ENCODE measurements around the gene MBOAT2. TPM values are rescaled to one million over a fixed set of nuclear protein-coding genes. Genes with fewer than 3 reads are reported as not detected.

Gene MBOAT2
- total RNA-seq, 3 donors from 2014 or later (not counting 1 experiment from before 2014, with no cell fraction given), result 2.9 to 18.4 (median 4.2) TPM

GRCh38 chr2:9003366-9003615 lies 193 bp downstream of the MBOAT2 start:
- no peak for TF ChIP-seq CTCF (IDR thresholded peaks at IDR 0.05)
- WGBS (ENCODE audit: insufficient coverage), result under 1% methylated on average over 25 of the region's 25 CpGs
- Mint-ChIP-seq H3K36me3 (no peaks in the 10 kb centered on the region), H3K9me3 (no peaks in the 10 kb centered on the region), H3K4me3 (no peak overlapping the region), H3K27me3 (ENCODE audit: low read depth in 2 of 2) (peaks cover 0 to 6% of the 10 kb centered on the region in 2 donors), H3K27ac (no peak overlapping the region), H3K4me1 (peaks cover 7 to 16% of the 10 kb centered on the region in 2 donors)
- DNase-seq, result no peak
- no peaks in the 10 kb centered on the region for H3K27me3 ChIP-seq (ENCODE audit: control insufficient read depth, insufficient read depth, low read length)
- no peak for ATAC-seq
- H3K9me3 ChIP-seq (ENCODE audit: control insufficient read depth, insufficient read depth, low read length), result no peaks in the 10 kb centered on the region
- peaks cover 14% of the 10 kb centered on the region for H3K4me1 ChIP-seq (ENCODE audit: control insufficient read depth, insufficient read depth, low read length)
- no peak overlapping the region for H3K27ac ChIP-seq (ENCODE audit: low read length)
- no peaks in the 10 kb centered on the region for H3K36me3 ChIP-seq (ENCODE audit: control insufficient read depth, insufficient read depth, low read length)
- intact Hi-C loops (cut with micrococcal nuclease), result no loop called here
- peak overlapping the region; percentile 26 for H3K4me3 ChIP-seq (ENCODE audit: low read length)

DNA sequence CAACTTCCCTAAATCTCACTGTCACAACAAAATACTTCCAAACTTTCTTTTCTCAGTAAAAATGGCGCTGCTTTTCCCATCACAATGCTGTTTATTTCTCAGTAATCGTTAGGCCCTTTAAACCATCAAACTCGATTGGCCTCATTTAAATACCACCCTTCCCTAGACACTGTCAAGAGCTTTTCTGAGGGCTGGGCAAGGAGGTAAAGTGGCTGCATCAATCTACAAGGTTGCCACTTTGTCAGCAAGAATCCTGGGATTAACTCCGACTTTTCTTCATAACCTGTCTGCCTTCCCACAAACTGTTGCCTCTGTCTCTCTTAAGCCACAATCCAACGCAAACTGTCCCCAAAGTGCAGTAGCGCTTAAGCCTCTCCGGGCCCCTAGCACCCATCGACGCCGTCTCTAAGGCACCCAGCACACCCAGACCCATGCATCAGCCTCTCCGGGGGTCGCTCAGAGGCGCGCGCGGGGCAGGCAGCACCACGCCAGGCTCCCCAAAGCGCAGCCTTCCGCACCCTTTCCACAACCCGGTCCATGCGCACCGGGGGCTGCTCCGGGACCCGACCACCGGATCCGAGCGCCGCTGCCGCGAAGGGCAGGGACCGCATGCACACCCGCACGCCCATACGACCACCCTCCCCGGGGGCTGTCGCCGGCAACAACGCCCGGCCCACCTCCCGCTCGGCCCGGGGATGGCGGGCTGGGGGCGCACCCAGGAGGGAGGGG lies 683 bp downstream of the MBOAT2 start:
- Histone ChIP-seq H3K4me3 (ENCODE audit: low read length) (peak overlapping the region; percentile 26), H3K9me3 (ENCODE audit: control insufficient read depth, insufficient read depth, low read length) (no peaks in the 10 kb centered on the region), H3K27me3 (ENCODE audit: control insufficient read depth, insufficient read depth, low read length) (no peaks in the 10 kb centered on the region), H3K27ac (ENCODE audit: low read length) (no peak overlapping the region), H3K36me3 (ENCODE audit: control insufficient read depth, insufficient read depth, low read length) (no peaks in the 10 kb centered on the region), H3K4me1 (ENCODE audit: control insufficient read depth, insufficient read depth, low read length) (peaks cover 14% of the 10 kb centered on the region)
- H3K4me3 Mint-ChIP-seq, result peak overlapping the region; percentile 76
- peaks cover 7 to 16% of the 10 kb centered on the region in 2 donors for H3K4me1 Mint-ChIP-seq
- peak; percentile 20 to 28 for DNase-seq
- no peaks in the 10 kb centered on the region for H3K9me3 Mint-ChIP-seq
- peak overlapping the region in 1 of 2 donors; percentile 47 for H3K27ac Mint-ChIP-seq
- 4% methylated on average over 44 of the region's 44 CpGs for WGBS (ENCODE audit: insufficient coverage)
- peaks cover 0 to 6% of the 10 kb centered on the region in 2 donors for H3K27me3 Mint-ChIP-seq (ENCODE audit: low read depth in 2 of 2)
- intact Hi-C loops (cut with micrococcal nuclease), result no loop called here
- no peak for ATAC-seq
- no peak for TF ChIP-seq CTCF (IDR thresholded peaks at IDR 0.05)
- no peaks in the 10 kb centered on the region for H3K36me3 Mint-ChIP-seq

GRCh38 chr2:9002313-9002636 lies 1.2 kb downstream of the MBOAT2 start:
- no peak for ATAC-seq
- 72% methylated on average over 7 of the region's 7 CpGs for WGBS (ENCODE audit: insufficient coverage)
- H3K4me3 ChIP-seq (ENCODE audit: low read length), result no peak overlapping the region
- TF ChIP-seq CTCF (IDR thresholded peaks at IDR 0.05), result no peak
- no peaks in the 10 kb centered on the region for H3K36me3 Mint-ChIP-seq
- H3K27ac Mint-ChIP-seq, result peak overlapping the region in 1 of 2 donors; percentile 47
- DNase-seq, result no peak
- H3K9me3 Mint-ChIP-seq, result no peaks in the 10 kb centered on the region
- no peaks in the 10 kb centered on the region for H3K27me3 ChIP-seq (ENCODE audit: control insufficient read depth, insufficient read depth, low read length)
- peaks cover 14% of the 10 kb centered on the region for H3K4me1 ChIP-seq (ENCODE audit: control insufficient read depth, insufficient read depth, low read length)
- intact Hi-C loops (cut with micrococcal nuclease), result no loop called here
- peaks cover 0 to 6% of the 10 kb centered on the region in 2 donors for H3K27me3 Mint-ChIP-seq (ENCODE audit: low read depth in 2 of 2)
- H3K4me1 Mint-ChIP-seq, result peaks cover 7 to 16% of the 10 kb centered on the region in 2 donors
- H3K9me3 ChIP-seq (ENCODE audit: control insufficient read depth, insufficient read depth, low read length), result no peaks in the 10 kb centered on the region
- H3K4me3 Mint-ChIP-seq, result peak overlapping the region; percentile 76
- H3K27ac ChIP-seq (ENCODE audit: low read length), result no peak overlapping the region
- H3K36me3 ChIP-seq (ENCODE audit: control insufficient read depth, insufficient read depth, low read length), result no peaks in the 10 kb centered on the region

- Histone ChIP-seq H3K4me3 (ENCODE audit: low read length) (no peak overlapping the region), H3K27ac (ENCODE audit: low read length) (no peak overlapping the region), H3K36me3 (ENCODE audit: control insufficient read depth, insufficient read depth, low read length) (no peaks in the 10 kb centered on the region), H3K9me3 (ENCODE audit: control insufficient read depth, insufficient read depth, low read length) (no peaks in the 10 kb centered on the region), H3K27me3 (ENCODE audit: control insufficient read depth, insufficient read depth, low read length) (no peaks in the 10 kb centered on the region), H3K4me1 (ENCODE audit: control insufficient read depth, insufficient read depth, low read length) (peaks cover 14% of the 10 kb centered on the region)
- H3K4me3 Mint-ChIP-seq, result peak overlapping the region; percentile 76
- no peak overlapping the region for H3K27ac Mint-ChIP-seq
- no peak for TF ChIP-seq CTCF (IDR thresholded peaks at IDR 0.05)
- WGBS (ENCODE audit: insufficient coverage), result 100% methylated on average over 1 of the region's 8 CpGs
- no peaks in the 10 kb centered on the region for H3K36me3 Mint-ChIP-seq
- ATAC-seq, result no peak
- intact Hi-C loops (cut with micrococcal nuclease), result no loop called here
- H3K9me3 Mint-ChIP-seq, result no peaks in the 10 kb centered on the region
- DNase-seq, result no peak
- H3K4me1 Mint-ChIP-seq, result peaks cover 7 to 16% of the 10 kb centered on the region in 2 donors
- peaks cover 0 to 6% of the 10 kb centered on the region in 2 donors for H3K27me3 Mint-ChIP-seq (ENCODE audit: low read depth in 2 of 2)
Observed at GRCh38 chr2:9001778-9002177, 1.7 kb downstream of the MBOAT2 start.
